Measurements from ENCODE around the gene IQCK.

IQCK gene

GRCh38 chr16:19850131-19850817, 132.2 kb downstream of the IQCK start:
- Histone ChIP-seq H3K4me3 (ENCODE audit: low read depth in 1 of 2, low read length in 1 of 2) (no peak overlapping the region), H3K9me3 (no peaks in the 10 kb centered on the region), H3K27ac (no peak overlapping the region), H3K27me3 (no peaks in the 10 kb centered on the region), H3K4me1 (ENCODE audit: control insufficient read depth in 1 of 2, insufficient read depth in 1 of 2, low read depth in 1 of 2, low read length in 1 of 2) (no peaks in the 10 kb centered on the region), H3K36me3 (no peaks in the 10 kb centered on the region)
- TF ChIP-seq CTCF (IDR thresholded peaks at IDR 0.05), result no peak

- TF ChIP-seq CTCF (IDR thresholded peaks at IDR 0.05), result no peak
These were observed 133.4 kb downstream of the IQCK start for GRCh38 chr16:19851476-19851875.

GRCh38 chr16:19853132-19853741, 135.2 kb downstream of the IQCK start:
- no peak for TF ChIP-seq CTCF (IDR thresholded peaks at IDR 0.05)
- Histone ChIP-seq H3K4me3 (ENCODE audit: low read depth in 1 of 2, low read length in 1 of 2) (no peak overlapping the region), H3K36me3 (no peaks in the 10 kb centered on the region), H3K9me3 (no peaks in the 10 kb centered on the region), H3K4me1 (ENCODE audit: control insufficient read depth in 1 of 2, insufficient read depth in 1 of 2, low read depth in 1 of 2, low read length in 1 of 2) (no peaks in the 10 kb centered on the region), H3K27me3 (no peaks in the 10 kb centered on the region), H3K27ac (no peak overlapping the region)

More at GRCh38 chr16:19851476-19851875, 133.4 kb downstream of the IQCK start:
- no peak overlapping the region for H3K27ac ChIP-seq
- no peaks in the 10 kb centered on the region for H3K4me1 ChIP-seq (ENCODE audit: control insufficient read depth in 1 of 2, insufficient read depth in 1 of 2, low read depth in 1 of 2, low read length in 1 of 2)
- H3K4me3 ChIP-seq (ENCODE audit: low read depth in 1 of 2, low read length in 1 of 2), result no peak overlapping the region
- H3K36me3 ChIP-seq, result no peaks in the 10 kb centered on the region
- no peaks in the 10 kb centered on the region for H3K27me3 ChIP-seq
- H3K9me3 ChIP-seq, result no peaks in the 10 kb centered on the region

- Histone ChIP-seq H3K36me3 (no peaks in the 10 kb centered on the region), H3K9me3 (no peaks in the 10 kb centered on the region), H3K27me3 (no peaks in the 10 kb centered on the region), H3K27ac (no peak overlapping the region), H3K4me3 (ENCODE audit: low read depth in 1 of 2, low read length in 1 of 2) (no peak overlapping the region), H3K4me1 (ENCODE audit: control insufficient read depth in 1 of 2, insufficient read depth in 1 of 2, low read depth in 1 of 2, low read length in 1 of 2) (no peaks in the 10 kb centered on the region)
- TF ChIP-seq CTCF (IDR thresholded peaks at IDR 0.05), result no peak
These were observed 135.9 kb downstream of the IQCK start for GRCh38 chr16:19853742-19854542.

- Histone ChIP-seq H3K9me3 (no peaks in the 10 kb centered on the region), H3K4me1 (ENCODE audit: control insufficient read depth in 1 of 2, insufficient read depth in 1 of 2, low read depth in 1 of 2, low read length in 1 of 2) (no peaks in the 10 kb centered on the region), H3K36me3 (no peaks in the 10 kb centered on the region), H3K27me3 (no peaks in the 10 kb centered on the region), H3K27ac (no peak overlapping the region), H3K4me3 (ENCODE audit: low read depth in 1 of 2, low read length in 1 of 2) (no peak overlapping the region)
- no peak for TF ChIP-seq CTCF (IDR thresholded peaks at IDR 0.05)
These were observed 136.4 kb downstream of the IQCK start for GRCh38 chr16:19854543-19854876.

Data from neutrophil (primary cell).